ENCODE measurements around the gene ANKH.
"Not testable (repeated sequence)": the region's sequence is repeated elsewhere in the genome, so short reads cannot be mapped to it uniquely, and the experiment has no call there.

GRCh38 chr5:14837423-14838122 lies 34.0 kb downstream of the ANKH start:
- TF ChIP-seq POLR2AphosphoS5 (IDR thresholded peaks at IDR 0.05); CTCF (IDR thresholded peaks at IDR 0.05); POLR2A (IDR thresholded peaks at IDR 0.05; ENCODE audit: low read depth); EP300 (IDR thresholded peaks at IDR 0.05): not testable (repeated sequence)
